ENCODE results near the gene HSPA2.
"Not testable (repeated sequence)": the region's sequence is repeated elsewhere in the genome, so short reads cannot be mapped to it uniquely, and the experiment has no call there.

HSPA2 gene

GRCh38 chr14:64562436-64562835, 21.9 kb downstream of the HSPA2 start:
- no peak for DNase-seq (ENCODE audit: low read depth)

GRCh38 chr14:64563696-64564095, 23.2 kb downstream of the HSPA2 start:
- no peak for DNase-seq (ENCODE audit: low read depth)

GRCh38 chr14:64566651-64567122, 26.1 kb downstream of the HSPA2 start:
- no peak for DNase-seq (ENCODE audit: low read depth)

GRCh38 chr14:64569138-64569631, 28.6 kb downstream of the HSPA2 start:
- DNase-seq (ENCODE audit: low read depth): peak; percentile 82

- DNase-seq (ENCODE audit: low read depth): not testable (repeated sequence)
Observed at GRCh38 chr14:64569646-64570045, 29.1 kb downstream of the HSPA2 start.

- DNase-seq (ENCODE audit: low read depth): no peak
Observed at GRCh38 chr14:64572386-64573104, 32.0 kb downstream of the HSPA2 start.

GRCh38 chr14:64573109-64573508, 32.6 kb downstream of the HSPA2 start:
- DNase-seq (ENCODE audit: low read depth): no peak

- no peak for DNase-seq (ENCODE audit: low read depth)
Observed at GRCh38 chr14:64574371-64575107, 34.0 kb downstream of the HSPA2 start.

- no peak for DNase-seq (ENCODE audit: low read depth)
Observed at GRCh38 chr14:64577211-64577610, 36.7 kb downstream of the HSPA2 start.

- peak; percentile 21 for DNase-seq (ENCODE audit: low read depth)
Observed at GRCh38 chr14:64580467-64580866, 39.9 kb downstream of the HSPA2 start.

GRCh38 chr14:64581363-64581762, 40.8 kb downstream of the HSPA2 start:
- no peak for DNase-seq (ENCODE audit: low read depth)

- DNase-seq (ENCODE audit: low read depth): no peak
Observed at GRCh38 chr14:64581817-64582216, 41.3 kb downstream of the HSPA2 start.

- DNase-seq (ENCODE audit: low read depth): no peak
Observed at GRCh38 chr14:64584190-64584589, 43.6 kb downstream of the HSPA2 start.

- no peak for DNase-seq (ENCODE audit: low read depth)
Observed at GRCh38 chr14:64591809-64592208, 51.3 kb downstream of the HSPA2 start.

All from iris pigment epithelial cell (primary cell).